HUDEP-2 (cell line): ENCODE measurements around the gene NFIA.
A peak's percentile ranks its signal among the peaks of the same experiment; 100 is the strongest.
"Not testable (repeated sequence)": the region's sequence is repeated elsewhere in the genome, so short reads cannot be mapped to it uniquely, and the experiment has no call there.

Experiments used
- DNase-seq, 76 experiments: peaks; one replicate each; lab custom pipeline; 2025; ENCODE audit not compliant: unreplicated experiment in 76 of 76; lab: John Stamatoyannopoulos, UW

NFIA gene

GRCh38 chr1:61122389-61122788 is 40.0 kb downstream of the NFIA start:
- no peak for DNase-seq

GRCh38 chr1:61123326-61123725 is 41.0 kb downstream of the NFIA start:
- DNase-seq, result no peak

DNA sequence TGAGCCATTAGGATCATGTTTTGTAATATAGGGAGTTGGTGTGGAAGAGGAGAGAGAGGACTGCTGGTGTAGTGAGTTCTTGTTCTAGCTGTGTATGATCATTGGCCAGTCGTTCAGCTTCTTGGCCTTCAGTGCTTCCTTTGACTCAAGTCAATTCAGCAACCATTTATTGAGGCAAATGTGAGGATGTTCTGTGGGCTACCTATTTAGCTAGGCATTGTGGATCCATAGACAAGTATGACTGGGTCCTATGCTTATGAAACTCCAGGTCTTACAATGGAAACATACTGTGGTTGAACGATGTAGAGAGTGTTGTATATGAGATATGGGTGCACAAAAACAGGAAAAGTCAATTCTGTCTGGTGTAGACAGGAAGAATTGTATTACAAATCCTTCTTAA is 41.7 kb downstream of the NFIA start:
- no peak for DNase-seq

- DNase-seq, result no peak
Observed at GRCh38 chr1:61124696-61125095, 42.3 kb downstream of the NFIA start.

- DNase-seq, result peak in 1 of 76 experiments; percentile 11
Observed at GRCh38 chr1:61125263-61125662, 42.9 kb downstream of the NFIA start.

- DNase-seq, result no peak
Observed at GRCh38 chr1:61125895-61126294, 43.5 kb downstream of the NFIA start.

- DNase-seq, result not testable (repeated sequence)
Observed at GRCh38 chr1:61126843-61127242, 44.5 kb downstream of the NFIA start.

GRCh38 chr1:61130338-61131000 is 48.1 kb downstream of the NFIA start:
- no peak for DNase-seq

DNA sequence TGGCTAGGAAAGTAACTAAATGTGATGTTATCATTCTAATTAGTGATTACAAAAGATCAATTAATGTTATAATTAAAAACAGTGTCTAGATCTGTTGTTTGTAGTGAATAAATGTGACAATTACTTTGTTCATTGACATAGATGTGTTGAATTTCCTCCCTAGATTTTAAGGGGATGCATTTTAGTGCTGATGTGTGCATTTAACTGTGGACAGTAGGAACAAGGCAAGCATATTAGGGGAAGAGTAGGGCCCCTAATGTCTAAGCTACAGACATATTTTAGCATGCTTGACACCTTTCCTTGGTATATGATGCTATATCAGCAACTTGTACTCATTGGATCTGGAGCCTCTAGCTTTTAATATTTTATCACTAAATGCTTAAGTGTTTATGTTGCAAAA is 48.9 kb downstream of the NFIA start:
- DNase-seq, result no peak

DNA sequence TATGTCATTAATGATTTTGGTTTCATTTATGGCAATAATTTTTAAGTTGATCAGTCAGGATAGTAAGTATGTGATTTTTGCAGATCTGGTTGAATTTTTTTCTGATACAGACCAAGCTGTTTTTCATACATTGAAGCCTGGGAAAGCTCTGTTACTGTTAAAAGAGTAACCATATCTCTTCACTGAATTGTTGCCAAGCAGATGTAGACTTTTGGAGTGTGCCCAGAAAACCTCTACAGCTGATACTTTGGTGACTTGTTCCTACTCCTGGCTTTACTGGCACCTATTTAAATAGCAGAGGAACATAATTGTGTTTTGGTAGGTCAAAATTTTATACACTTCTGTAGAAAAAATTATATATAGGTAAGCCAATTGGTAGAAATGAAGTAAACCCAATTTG is 49.4 kb downstream of the NFIA start:
- DNase-seq, result peak in 22 of 76 experiments; percentile 11 to 63 (median 38)

- DNase-seq, result no peak
Observed at GRCh38 chr1:61132176-61132638, 49.8 kb downstream of the NFIA start.

- DNase-seq, result no peak
Observed at GRCh38 chr1:61132645-61133334, 50.4 kb downstream of the NFIA start.

GRCh38 chr1:61133335-61134019 is 51.1 kb downstream of the NFIA start:
- no peak for DNase-seq

GRCh38 chr1:61135291-61135690 is 52.9 kb downstream of the NFIA start:
- no peak for DNase-seq

DNA sequence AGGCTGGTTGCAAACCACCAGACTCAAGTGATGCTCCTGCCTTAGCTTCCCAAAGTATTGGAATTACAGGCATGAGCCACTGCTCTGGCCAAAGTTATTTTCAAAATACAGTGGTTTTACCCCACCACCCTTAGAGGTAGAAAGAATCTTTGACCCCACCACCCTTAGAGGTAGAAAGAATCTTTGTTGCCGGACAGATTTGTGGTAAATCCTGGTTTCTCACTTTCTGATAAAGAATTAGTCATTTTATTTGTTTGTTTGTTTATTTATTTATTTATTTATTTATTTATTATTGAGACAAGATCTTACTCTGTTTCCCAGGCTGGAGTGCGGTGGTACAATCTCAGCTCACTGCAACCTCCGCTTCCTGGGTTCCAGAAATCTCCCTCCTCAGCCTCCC is 55.9 kb downstream of the NFIA start:
- DNase-seq, result no peak

DNA sequence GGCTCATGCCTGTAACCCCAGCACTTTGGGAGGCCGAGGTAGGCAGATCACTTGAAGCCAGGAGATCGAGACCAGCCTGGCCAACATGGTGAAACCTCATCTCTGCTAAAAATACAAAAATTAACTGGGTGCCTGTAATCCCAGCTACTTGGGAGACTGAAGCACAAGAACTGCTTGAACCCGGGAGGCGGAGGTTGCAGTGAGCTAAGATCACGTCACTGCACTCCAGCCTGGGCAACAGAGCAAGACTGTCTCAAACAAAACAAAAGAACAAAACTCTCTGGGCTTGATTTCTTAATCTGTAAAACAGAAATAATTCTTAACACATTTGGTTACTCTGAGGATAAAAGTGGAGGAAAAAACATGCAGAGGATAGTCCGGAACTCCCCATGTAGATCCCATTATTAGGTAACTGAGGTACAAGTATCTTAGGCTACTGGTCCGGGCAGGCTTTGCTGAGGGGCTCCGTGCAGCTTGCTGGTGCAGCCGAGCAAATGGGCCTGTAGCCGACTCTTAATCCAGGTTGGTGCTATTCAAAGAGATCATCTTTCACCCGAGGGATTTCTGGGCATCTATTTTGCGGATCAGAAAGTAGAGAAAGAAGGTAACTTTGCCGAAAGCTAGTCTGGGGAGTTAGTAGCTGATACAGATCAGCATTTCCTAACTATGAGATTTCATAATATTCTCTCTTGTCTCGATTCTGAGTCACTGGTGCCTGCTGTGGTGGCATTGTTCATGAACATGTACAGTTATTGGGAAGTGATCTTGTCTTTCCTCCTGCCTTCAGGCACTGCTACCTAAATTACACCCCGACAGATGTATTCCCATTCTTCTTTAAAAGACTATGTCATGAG is 56.8 kb downstream of the NFIA start:
- peak in 11 of 76 experiments; percentile 9 to 48 (median 31) for DNase-seq

DNA sequence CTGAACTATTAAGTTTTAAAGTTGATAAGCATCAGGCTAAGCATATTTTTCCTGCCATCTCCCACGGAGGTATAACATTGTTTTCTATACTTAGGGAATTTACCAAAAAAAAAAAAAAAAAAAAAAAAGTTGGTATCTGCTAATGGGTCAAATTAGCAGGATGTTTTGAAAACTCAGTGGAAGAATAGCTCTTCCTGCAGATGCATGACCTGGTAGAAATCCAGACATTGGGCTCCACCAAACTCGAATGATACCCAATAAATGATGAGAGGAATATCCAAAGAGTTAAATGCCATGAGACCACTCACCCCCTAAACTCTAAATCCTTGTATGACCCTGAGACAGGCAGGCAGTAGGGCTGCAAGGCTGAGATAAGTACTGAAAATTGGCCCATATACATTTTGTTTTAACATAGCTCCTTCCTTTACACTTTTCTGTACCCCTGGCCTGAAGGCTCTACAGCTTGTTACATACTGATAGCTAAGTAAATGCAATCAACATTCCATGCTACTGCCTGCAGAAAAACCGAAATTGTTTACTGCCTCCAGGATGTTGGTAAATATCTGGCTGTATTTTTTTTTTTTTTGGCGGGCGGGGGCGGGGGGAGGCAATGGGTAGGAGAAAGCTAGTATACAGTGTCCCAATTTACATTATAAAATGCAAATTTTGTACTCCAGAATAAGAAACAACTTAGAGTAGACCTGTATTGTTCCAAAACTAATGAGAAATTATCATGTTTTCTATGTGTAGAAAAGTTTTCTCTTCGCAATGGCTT is 57.6 kb downstream of the NFIA start:
- peak in 22 of 76 experiments; percentile 13 to 70 (median 32) for DNase-seq

- DNase-seq, result peak in 22 of 76 experiments; percentile 11 to 55 (median 34)
Observed at GRCh38 chr1:61140778-61141177, 58.4 kb downstream of the NFIA start.

DNA sequence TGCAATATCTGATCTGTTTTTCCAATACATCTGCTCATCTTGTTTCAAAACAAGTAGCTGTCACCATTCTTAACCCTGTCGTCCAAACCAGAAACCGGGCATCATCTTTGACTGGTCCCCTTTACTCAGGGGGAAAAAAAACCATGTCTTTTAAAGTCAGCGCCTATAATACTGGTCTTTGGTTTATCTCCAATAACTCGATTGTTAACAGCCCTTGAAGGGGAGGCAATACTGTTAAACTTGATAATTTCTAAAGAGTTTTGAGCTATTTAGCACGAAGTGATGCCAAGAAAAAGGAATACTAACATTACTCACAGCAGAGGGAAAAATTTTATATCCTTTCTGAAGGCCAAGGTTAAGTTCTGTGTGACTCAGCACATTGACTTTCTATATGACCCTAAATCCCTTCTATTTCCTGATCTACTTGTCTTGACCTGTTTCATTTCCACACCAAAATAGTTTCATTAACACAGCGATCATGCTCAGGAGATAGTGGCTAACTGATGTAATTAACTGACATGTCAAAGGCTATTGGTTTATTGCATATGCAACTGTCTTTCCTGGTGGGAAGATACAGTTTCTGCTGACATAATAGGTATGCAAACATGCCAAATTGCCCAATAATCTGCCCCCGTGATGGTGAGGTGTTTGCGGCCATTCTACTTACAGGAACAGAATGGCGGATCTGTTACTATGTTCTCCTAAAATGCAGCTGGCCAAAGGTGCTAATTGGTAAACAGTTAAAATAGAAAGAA is 59.1 kb downstream of the NFIA start:
- peak in 2 of 76 experiments; percentile 14 to 24 for DNase-seq
